Stromal cell of bone marrow (primary cell): ENCODE results near the gene LRRC17.
A peak's percentile ranks its signal among the peaks of the same experiment; 100 is the strongest.
"Not testable (repeated sequence)": the region's sequence is repeated elsewhere in the genome, so short reads cannot be mapped to it uniquely, and the experiment has no call there.

Experiments
- DNase-seq: peaks from one replicate; pipeline ENCODE4 v3.0.0-alpha.2; 2012; ENCODE audit warnings: low read depth

Gene LRRC17

DNA sequence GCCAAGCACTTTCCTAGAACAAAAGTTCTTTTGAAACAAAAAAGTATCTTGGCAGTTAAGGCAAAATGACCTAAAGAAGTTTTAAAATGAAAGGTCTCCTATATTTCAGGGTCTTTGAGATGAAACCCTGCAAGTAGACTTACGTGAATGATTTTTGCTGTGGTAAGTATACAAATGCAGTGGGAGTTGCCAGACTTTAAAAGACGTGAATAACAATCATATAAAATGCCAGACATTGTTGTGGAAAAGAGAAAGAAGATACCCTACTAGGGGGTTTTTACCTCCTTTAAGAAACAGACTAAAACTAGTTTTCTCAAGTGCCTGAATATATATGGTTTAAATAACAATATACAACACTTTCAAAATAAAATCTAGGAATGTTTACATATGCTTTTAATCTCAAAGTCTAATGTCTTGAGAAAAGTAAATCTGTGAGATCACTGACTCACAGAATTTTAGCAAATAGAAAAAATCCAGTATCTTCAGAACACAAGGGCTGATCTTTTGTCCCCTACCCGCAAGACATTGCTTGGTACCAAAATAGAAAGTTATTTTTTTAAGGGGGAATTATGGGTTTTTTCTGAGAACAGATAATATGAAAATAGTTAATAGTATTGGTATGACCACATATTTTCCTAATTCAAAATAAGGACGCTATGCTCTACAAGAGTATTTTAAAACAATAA is 29.5 kb downstream of the LRRC17 start:
- DNase-seq: no peak

DNA sequence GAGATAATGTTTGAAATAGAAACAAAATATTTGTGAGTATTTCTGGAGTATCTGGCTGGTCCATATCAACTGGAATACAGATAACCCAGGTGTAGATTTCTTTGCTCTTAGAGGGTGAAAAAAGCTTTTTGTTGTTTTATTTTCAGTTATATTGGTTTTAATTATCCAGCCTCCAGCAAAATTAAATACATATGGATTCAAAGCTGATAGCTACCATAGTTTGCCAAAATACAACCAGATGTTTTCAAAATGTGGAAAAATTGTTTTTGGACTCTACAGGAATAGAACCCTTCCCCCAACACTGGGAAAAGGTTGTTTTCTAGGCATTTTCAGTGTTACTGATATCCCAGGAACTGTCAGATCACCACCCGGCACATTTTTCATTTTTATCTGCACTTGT is 30.1 kb downstream of the LRRC17 start:
- no peak for DNase-seq

DNA sequence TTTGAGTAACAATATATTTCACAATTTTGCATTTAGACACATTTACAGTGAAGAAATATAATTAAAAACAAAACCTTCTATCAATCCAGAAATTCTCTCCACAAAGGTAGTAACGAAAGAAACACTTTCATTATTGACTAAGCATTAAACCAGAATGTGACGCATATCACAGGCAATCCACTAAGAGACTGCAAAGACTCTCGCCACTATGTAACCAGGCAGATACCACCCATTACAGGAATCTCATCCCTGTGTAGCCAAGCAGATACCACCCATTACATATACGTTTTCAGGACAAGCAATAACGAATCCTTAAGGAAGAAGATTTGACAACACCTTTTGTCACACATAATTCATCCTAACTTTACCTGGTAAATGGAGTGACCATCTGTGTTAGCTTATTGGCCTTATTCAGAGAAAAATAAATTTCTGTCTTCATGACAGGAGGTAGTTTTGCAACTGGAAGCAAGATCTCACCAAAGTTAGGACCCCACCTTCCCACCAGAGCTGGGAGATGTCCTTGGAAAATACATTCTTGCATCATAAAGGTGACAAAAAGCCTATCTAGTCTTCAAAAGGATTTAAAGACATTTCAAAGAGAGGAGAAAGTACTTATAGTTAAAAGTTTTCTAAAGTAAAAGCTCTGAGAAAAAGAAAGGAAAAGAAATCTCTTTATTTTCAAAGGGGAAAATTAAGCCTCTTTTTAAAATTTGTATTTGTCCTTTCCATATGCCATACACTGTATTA is 30.8 kb downstream of the LRRC17 start:
- DNase-seq: no peak

DNA sequence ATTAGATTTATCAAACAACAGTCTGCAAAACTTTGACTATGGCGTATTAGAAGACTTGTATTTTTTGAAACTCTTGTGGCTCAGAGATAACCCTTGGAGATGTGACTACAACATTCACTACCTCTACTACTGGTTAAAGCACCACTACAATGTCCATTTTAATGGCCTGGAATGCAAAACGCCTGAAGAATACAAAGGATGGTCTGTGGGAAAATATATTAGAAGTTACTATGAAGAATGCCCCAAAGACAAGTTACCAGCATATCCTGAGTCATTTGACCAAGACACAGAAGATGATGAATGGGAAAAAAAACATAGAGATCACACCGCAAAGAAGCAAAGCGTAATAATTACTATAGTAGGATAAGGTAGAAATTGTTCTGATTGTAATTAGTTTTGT is 31.4 kb downstream of the LRRC17 start:
- no peak for DNase-seq

DNA sequence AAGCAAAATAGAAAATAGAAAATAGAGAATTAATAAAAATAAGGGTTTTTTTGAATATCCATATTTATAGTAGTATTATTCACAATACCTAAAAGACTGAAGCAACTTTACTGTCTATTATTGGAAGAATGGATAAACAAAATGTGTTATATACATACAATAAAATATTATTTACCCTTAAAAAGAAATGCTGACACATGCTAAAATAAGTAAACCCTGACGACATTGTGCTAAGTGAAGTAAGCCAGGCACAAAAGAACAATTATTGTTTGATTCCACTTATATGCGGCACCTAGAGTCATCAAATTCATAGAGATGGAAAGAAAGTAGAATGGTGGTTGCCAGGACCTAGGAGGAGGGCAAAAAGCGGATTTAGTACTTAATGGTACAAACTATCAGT is 39.0 kb downstream of the LRRC17 start:
- DNase-seq: no peak

DNA sequence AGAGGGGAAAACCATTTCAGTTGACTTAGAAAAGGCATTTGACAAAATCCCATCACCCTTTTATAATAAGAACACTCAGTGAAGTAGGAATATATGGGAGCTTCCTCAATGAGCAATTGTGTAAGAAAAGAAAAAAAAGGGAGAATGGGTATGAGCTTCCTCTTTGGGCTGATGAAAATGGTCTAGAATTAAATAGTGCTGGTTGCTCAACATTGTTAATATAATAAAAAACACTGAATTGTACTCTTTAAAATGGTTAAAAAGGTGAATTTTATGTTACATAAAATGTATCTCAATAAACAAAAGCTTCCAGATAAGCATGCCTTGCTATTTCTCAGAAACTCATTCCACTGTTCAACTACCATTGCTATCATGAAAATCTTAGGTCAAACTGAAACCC is 40.6 kb downstream of the LRRC17 start:
- no peak for DNase-seq

DNA sequence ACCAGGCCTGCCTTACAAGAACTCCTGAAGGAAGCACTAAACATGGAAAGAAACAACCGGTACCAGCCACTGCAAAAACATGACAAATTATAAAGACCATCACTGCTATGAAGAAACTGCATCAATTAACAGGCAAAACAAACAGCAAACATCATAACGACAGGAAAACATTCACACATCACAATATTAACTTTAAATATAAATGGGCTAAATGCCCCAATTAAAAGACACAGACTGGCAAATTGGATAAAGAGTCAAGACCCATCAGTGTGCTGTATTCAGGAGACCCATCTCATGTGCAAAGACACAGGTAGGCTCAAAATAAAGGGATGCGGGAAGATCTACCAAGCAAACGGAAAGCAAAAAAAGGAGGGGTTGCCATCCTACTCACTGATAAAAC is 41.6 kb downstream of the LRRC17 start:
- not testable (repeated sequence) for DNase-seq

DNA sequence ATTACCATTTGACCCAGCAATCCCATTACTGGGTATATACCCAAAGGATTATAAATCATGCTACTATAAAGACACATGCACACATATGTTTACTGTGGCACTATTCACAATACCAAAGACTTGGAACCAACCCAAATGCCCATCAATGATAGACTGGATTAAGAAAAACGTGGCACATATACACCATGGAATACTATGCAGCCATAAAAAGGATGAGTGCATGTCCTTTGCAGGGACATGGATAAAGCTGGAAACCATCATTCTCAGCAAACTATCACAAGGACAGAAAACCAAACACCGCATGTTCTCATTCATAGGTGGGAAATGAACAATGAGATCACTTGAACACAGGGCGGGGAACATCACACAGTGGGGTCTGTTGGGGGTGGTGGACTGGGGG is 45.2 kb downstream of the LRRC17 start:
- not testable (repeated sequence) for DNase-seq

DNA sequence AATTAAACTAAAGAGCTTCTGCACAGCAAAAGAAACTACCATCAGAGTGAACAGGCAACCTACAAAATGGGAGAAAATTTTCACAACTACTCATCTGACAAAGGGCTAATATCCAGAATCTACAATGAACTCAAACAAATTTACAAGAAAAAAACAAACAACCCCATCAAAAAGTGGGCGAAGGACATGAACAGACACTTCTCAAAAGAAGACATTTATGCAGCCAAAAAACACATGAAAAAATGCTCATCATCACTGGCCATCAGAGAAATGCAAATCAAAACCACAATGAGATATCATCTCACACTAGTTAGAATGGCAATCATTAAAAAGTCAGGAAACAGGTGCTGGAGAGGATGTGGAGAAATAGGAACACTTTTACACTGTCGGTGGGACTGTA is 49.2 kb downstream of the LRRC17 start:
- DNase-seq: not testable (repeated sequence)

DNA sequence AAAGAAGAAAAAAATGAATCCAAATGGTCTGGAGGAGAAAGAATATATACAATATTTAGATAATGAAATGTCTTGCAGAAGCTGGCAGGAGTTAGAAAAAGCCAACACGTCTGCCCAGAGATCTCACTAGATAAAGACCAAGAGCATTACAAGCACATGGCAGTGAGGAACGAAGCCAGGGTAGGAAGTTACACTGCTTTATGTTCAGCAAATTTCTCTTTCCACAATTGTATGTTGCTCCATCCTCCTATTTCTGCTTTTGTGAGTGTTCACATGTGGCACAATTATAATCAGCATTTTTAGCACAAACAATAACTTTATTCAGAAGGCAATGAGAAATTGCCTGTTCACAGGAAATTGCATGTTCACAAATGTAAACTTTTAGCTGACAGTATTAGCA is 53.7 kb downstream of the LRRC17 start:
- DNase-seq: no peak

DNA sequence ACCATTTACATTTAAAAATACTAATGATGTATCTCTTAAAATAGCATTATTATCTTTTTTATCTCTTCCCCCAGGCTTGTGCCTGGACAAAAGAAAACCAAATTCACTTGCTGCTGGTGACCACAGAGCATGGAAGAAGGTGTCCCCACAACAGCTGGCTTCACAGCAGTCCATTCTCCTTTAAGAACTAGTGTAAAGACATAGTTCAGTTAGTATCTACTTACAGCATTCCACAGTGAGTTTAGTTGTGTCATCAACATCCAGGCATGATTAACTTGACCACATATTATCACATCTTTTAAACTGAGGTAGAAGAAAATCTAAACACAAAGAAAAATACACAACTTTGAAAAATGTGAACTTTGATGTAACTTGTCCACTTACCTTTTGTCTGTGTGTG is 55.0 kb downstream of the LRRC17 start:
- no peak for DNase-seq

DNA sequence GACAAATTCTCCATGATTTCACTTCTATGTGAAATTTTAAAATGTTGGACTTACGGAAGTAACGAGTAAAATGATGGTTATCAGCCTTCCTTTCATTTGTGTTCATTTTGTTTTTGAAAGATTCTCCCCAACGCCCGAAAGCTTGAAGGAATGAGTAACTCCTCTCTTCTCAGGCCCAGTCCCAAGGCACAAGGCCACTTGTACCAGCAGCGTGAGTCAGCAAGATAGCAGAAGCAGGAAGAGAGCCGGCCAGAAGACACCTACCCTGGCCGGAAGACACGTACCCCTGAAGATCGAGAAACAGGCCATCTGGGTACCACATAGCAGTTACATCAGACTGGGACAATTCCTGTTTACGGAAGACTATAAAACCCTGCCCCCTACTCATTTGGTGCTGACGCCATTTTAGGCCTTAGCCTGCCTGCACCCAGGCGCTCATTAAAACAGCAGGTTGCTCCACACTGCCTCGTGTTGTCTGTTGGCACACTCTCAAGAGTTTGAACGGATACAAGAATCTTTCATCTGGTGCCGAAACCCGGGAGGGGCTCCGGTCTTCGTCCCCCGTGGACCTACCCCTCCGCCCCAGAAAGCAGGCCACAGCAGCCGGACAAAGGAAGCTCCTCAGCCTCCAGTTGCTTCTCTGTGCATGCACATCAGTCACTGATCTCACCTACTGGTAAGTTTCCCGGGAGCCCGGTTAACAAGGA is 60.4 kb downstream of the LRRC17 start:
- no peak for DNase-seq

DNA sequence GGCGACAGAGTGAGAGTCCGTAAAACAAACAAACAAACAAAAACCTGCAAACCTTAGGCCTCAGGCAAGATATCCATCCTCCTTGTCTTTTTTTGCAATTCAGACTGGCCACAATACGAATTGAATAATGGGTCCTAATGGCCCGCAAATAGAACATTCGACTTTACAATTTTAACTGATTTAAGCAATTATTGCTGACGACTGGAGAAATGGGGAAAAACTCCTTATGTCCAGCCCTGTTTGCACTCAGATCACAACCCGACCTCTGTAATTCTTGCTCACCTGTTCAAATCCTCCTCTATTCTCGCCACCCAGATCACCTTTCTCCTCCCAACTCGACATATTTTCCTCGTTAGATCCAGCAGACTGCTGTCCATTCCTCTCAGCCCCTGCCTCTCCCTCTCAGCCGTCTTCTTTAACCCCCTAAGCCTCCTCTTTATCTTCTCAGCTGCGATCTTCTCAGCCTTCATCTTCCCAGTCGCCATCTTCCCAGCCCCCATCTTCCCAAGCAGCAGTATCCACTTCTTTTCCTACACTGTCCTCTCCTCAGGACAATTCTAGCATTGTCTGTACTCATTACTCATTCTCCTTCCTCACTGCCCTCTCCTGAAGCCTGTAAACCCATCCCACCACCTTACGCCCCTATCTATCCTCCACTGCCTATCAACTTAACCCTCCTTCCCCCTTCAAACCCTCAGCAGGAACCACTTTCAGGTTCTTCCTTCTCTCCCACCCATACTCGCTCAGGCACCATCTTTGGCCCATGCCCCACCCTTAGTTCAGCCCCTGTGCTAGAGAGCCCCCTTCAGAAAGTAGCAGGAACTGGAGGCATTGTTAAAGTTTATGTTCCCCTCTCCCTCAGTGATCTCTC is 61.8 kb downstream of the LRRC17 start:
- DNase-seq: no peak

DNA sequence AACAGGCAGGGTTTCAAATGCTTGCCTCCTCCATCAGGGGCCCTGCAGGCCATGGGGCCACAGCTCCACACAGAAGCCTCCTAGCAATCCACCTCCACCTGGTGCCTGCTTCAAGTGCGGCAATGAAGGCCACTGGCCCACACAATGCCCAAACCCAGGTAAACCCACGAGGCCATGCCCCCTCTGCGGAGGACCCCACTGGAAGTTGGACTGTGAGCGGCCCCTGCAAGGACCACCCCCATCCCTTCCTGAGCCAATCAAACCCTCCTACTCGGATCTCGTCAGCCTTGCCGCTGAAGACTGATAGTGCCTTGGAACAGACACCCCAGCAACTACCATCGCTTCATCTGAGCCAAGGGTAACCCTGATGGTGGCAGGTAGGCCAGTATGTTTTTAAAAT is 63.1 kb downstream of the LRRC17 start:
- DNase-seq: no peak

DNA sequence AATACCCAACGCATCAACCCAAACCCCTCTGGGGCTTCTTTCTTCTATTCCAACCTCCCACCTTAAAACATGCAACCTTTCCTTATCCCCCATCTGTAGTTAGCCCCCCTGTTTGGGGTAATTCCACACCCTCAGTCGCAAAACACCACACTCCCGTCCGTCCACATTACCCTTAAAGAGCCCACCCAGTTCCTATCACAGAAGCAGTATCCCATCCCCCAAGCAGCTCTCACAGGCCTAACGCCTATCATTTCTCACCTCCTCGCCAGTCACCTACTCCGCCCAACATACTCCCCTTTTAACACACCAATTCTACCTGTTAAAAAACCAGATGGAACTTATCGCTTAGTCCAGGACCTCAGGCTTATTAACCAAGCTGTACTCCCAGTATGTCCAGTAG is 63.7 kb downstream of the LRRC17 start:
- DNase-seq: no peak

DNA sequence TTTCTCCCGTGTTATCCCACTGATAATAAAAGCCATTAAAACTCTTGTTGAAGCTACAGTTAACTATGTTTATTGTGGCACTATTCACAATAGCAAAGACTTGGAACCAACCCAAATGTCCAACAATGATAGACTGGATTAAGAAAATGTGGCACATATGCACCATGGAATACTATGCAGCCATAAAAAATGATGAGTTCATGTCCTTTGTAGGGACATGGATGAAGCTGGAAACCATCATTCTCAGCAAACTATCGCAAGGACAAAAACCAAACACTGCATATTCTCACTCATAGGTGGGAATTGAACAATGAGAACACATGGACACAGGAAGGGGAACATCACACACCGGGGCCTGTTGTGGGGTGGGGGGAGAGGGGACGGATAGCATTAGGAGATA is 64.8 kb downstream of the LRRC17 start:
- DNase-seq: not testable (repeated sequence)

DNA sequence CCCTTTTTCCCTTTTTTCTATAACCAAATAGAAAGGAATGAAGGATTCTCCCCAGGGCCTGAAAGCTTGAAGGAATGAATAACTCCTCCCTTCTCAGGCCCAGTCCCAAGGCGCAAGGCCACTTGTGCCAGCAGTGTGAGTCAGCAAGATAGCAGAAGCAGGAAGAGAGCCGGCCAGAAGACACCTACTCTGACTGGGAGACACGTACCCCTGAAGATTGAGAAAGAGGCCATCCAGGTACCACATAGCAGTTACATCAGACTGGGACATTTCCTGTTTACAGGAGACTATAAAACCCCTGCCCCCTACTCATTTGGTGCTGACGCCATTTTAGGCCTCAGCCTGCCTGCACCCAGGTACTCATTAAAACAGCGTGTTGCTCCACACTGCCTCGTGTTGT is 65.5 kb downstream of the LRRC17 start:
- DNase-seq: peak; percentile 41

DNA sequence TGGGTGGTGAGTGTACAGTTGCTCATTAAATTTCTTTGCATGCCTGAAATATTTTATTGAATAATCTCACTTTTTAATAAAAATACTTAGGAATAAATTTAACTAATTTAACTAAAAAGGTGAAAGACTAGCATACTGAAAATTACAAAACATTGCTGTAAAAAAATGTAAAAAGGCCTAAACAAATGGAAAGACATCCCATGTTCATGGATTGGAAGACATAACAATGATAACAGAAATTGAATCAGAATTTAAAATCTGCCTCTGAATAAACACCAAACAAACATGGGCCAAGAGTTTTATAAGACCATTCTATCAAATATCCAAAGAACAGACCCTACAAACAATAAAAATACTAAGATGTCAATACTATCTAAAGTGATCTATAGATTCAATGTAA is 66.9 kb downstream of the LRRC17 start:
- DNase-seq: no peak

DNA sequence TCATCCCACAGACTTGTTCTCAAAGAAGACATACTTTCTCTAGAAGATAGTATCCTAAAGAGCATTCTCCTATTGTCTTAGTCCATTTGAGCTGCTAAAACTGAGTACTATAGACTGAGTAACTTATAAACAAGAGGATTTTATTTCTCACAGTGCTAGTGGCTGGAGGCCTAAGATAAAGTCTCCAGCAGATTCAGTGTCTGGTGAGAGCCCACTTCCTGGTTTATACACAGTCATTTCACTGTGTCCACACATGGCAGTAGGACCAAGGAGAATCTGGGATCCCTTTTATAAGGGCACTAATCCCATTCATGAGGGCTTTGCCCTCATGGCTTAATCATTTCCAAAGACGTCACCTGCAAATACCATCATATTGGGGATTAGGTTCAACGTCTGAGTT is 68.7 kb downstream of the LRRC17 start:
- no peak for DNase-seq

DNA sequence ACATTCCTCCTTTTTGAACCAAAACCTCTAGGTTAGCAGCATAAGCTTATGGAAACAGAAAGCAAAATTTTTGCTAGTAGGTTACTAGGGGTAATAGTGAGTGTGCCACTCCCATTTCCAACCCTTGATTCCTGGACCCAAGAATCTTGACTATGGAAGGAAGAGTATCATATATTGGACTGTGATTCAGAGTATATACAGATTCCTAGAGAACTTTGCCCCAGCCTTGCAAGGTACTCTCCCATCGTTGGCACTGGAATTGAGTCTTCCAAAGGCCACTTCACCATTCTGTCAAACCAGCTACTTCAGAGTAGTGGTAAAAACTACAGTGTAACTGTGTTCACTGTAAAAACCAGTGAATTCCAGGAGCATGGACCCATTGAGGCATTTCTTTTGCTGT is 69.4 kb downstream of the LRRC17 start:
- DNase-seq: no peak

DNA sequence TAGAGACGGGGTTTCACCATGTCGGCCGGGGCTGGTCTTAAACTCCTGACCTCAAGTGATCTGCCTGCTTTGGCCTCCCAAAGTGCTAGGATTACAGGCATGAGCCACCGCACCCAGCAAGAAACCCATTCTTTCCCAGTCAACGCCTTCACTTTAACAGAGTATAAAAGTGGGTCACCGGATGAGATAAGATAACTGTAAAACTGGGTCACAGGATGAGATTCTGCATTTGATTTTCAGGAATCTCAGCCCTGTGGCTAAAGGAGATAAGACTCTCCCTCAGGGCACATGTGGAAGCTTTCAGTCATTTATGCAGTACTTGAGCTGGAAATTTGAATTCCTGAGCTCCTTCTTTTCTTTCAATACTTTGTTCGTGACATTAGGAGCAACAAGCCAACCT is 70.8 kb downstream of the LRRC17 start:
- DNase-seq: no peak

DNA sequence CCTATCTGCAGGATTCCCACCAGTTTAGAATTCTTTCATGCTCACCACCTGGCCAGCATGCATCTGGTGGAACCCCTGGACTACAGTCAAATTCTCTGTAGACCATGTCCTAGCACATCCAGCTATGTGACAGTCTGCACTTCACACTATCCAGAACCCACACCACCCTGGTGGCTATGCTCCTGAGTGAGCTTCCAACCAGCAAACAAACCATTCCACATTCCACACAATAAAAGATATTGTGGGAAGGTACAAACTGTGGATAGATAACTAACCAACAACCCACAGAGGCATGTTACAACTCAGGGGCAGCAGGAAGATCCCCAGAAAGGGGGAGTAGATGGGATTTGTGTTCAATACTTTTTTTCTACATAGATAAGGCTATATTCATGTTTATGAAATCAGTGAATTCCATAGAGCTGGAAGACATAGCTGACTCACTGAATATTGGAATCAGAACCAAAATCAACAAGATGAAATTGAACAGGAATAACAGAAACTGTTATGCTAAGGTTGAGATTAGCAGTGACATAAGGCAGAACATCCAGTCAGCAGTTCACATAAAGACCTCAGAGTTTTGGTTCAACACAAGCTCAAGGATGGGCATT is 72.5 kb downstream of the LRRC17 start:
- DNase-seq: peak; percentile 50
